ENCODE results near the gene OGN. TPM values are rescaled to one million over a fixed set of nuclear protein-coding genes. Genes with fewer than 3 reads are reported as not detected.

Gene OGN
- total RNA-seq, 1 experiment from 2014 or later = not detected

DNA sequence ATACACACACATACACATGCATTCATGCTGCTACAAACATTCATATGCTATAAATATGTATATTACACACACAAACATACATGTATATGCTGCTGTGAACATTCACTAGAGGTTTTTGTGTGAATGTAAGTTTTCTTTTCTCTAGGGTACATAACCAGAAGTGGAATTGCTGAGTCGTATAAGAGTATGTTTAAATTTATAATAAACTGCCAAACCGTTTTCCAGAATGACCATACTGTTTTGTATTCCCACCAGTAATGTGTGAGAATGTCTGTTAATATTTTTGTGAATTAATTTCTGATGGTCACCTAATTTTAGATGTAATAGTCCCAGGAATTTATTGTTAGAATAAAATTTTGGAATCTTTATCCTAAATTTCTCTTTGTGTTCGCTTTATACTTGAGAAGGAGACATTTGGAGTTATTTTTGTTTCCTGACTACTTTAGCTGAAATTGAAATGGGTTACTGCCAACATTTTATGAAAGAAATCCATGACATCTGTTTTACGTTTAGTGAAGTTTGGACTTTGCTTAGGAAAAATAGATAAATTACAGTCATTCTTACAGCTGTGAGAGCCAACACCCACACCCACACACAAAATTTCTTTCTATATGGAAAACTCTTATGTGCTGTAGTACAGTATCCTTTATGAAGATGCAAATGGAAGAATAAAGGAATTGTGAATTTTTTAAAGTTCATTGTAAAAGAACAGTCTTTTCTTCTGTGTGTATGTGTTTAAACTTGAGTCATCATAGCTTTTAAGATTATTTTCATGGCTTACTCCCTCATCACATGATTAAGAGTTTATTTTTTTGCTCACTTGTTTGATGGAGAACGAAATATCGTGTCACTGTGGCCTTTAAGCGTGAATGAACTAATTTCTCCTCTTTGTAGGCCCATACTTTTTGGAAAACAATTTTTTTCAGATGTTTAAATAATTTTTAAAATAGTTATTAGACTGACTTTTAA, 54.3 kb downstream of the OGN start:
- Histone ChIP-seq H3K4ac (ENCODE audit: low read depth, low read length) (no peak overlapping the region), H2AK5ac (ENCODE audit: insufficient read length, low read length) (no peak overlapping the region), H3K56ac (ENCODE audit: insufficient read length, low read depth, low read length) (no peak overlapping the region), H3K4me1 (ENCODE audit: insufficient read depth, low read length) (no peaks in the 10 kb centered on the region), H3K9me3 (ENCODE audit: control insufficient read depth, low read depth, low read length) (no peaks in the 10 kb centered on the region), H3K23me2 (ENCODE audit: insufficient read length, low read depth, low read length, poor library complexity, severe bottlenecking) (no peaks in the 10 kb centered on the region), H2BK5ac (ENCODE audit: insufficient read length, low read length) (no peak overlapping the region), H2BK120ac (ENCODE audit: low read depth, low read length, poor library complexity, severe bottlenecking) (no peak overlapping the region), H4K5ac (ENCODE audit: insufficient read length, low read depth, low read length) (no peak overlapping the region), H3K27me3 (ENCODE audit: insufficient read depth, low read length) (no peaks in the 10 kb centered on the region), H3K23ac (ENCODE audit: insufficient read length, low read depth, low read length) (no peak overlapping the region), H4K20me1 (ENCODE audit: control insufficient read depth, insufficient read depth, insufficient read length) (no peaks in the 10 kb centered on the region), H3K27ac (ENCODE audit: insufficient read length, low read depth, low read length) (no peak overlapping the region), H3K18ac (ENCODE audit: insufficient read length, low read depth, low read length) (no peak overlapping the region), H3K4me2 (ENCODE audit: insufficient read depth, insufficient read length, low read length) (no peak overlapping the region), H2BK15ac (ENCODE audit: low read depth, low read length) (no peak overlapping the region), H3K14ac (ENCODE audit: insufficient read depth, low read length) (no peak overlapping the region), H4K8ac (replicated peaks; ENCODE audit: insufficient read length, low read depth, low read length) (no peak overlapping the region), H3K79me1 (ENCODE audit: insufficient read depth, low read depth, low read length, poor library complexity, severe bottlenecking) (no peaks in the 10 kb centered on the region), H2BK12ac (ENCODE audit: insufficient read length, low read depth, low read length) (no peak overlapping the region), H3K9ac (ENCODE audit: extremely low read depth, insufficient read length, low read length) (no peak overlapping the region), H3T11ph (ENCODE audit: low read length) (no peak overlapping the region), H4K91ac (ENCODE audit: insufficient read length, low read depth, low read length) (no peak overlapping the region), H2BK20ac (ENCODE audit: low read depth, low read length, poor library complexity, severe bottlenecking) (no peak overlapping the region), H3K79me2 (ENCODE audit: insufficient read depth, low read length) (no peaks in the 10 kb centered on the region), H2AFZ (ENCODE audit: low read length) (no peak overlapping the region)
- TF ChIP-seq, protein P1, sequence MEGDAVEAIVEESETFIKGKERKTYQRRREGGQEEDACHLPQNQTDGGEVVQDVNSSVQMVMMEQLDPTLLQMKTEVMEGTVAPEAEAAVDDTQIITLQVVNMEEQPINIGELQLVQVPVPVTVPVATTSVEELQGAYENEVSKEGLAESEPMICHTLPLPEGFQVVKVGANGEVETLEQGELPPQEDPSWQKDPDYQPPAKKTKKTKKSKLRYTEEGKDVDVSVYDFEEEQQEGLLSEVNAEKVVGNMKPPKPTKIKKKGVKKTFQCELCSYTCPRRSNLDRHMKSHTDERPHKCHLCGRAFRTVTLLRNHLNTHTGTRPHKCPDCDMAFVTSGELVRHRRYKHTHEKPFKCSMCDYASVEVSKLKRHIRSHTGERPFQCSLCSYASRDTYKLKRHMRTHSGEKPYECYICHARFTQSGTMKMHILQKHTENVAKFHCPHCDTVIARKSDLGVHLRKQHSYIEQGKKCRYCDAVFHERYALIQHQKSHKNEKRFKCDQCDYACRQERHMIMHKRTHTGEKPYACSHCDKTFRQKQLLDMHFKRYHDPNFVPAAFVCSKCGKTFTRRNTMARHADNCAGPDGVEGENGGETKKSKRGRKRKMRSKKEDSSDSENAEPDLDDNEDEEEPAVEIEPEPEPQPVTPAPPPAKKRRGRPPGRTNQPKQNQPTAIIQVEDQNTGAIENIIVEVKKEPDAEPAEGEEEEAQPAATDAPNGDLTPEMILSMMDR (conservative IDR thresholded peaks at IDR 0.05) = no peak
- no CpG with 5 or more reads among the region's 7 CpGs for WGBS (ENCODE audit: extremely low coverage, insufficient read length, low lambda C conversion rate)
- Mint-ChIP-seq H3K4me1 (no peaks in the 10 kb centered on the region), H3K36me3 (ENCODE audit: insufficient read depth in 1 of 3, low read depth in 3 of 3) (peaks cover 10 to 23% (median 16%) of the 10 kb centered on the region in 3 experiments; a peak in 6 of 7 replicates), H3K27me3 (ENCODE audit: low read depth) (no peaks in the 10 kb centered on the region), H3K9me3 (peaks cover 7 to 8% of the 10 kb centered on the region in 2 experiments), H3K4me3 (no peak overlapping the region), H3K27ac (no peak overlapping the region)
- no peak for DNase-seq

Measured in H9 (cell line).